ENCODE data around the gene TIE1. TPM values are rescaled to one million over a fixed set of nuclear protein-coding genes. Genes with fewer than 3 reads are reported as not detected.

The TIE1 gene
- total and polyA plus RNA-seq, 9 of the 15 experiments (the other 6 are each of a cell fraction or from before 2014, with no cell fraction given), result 0.07 to 0.49 (median 0.14) TPM; not detected in 4

- TF ChIP-seq TCF3 (CRISPR knock-in tag; IDR thresholded peaks at IDR 0.05), result peak; percentile 45; the same call in 1 of the 2 replicates
- TF ChIP-seq ZC3H8 (IDR thresholded peaks at IDR 0.05), result no peak
- TF ChIP-seq GABPB2 (CRISPR knock-in tag; conservative IDR thresholded peaks at IDR 0.05), result no peak
- TF ChIP-seq NFYB (IDR thresholded peaks at IDR 0.05; ENCODE audit: extremely low read depth, insufficient read length), result peak; percentile 38
- TF ChIP-seq PHTF2 (CRISPR knock-in tag; IDR thresholded peaks at IDR 0.05), result no peak
- TF ChIP-seq ETV5 (CRISPR knock-in tag; IDR thresholded peaks at IDR 0.05; ENCODE audit: low read depth), result peak; percentile 73
- TF ChIP-seq PKNOX1 (IDR thresholded peaks at IDR 0.05), result peak; percentile 34; the same call in 1 of the 2 replicates
- no peak for TF ChIP-seq THRA (IDR thresholded peaks at IDR 0.05)
- TF ChIP-seq, protein P1, sequence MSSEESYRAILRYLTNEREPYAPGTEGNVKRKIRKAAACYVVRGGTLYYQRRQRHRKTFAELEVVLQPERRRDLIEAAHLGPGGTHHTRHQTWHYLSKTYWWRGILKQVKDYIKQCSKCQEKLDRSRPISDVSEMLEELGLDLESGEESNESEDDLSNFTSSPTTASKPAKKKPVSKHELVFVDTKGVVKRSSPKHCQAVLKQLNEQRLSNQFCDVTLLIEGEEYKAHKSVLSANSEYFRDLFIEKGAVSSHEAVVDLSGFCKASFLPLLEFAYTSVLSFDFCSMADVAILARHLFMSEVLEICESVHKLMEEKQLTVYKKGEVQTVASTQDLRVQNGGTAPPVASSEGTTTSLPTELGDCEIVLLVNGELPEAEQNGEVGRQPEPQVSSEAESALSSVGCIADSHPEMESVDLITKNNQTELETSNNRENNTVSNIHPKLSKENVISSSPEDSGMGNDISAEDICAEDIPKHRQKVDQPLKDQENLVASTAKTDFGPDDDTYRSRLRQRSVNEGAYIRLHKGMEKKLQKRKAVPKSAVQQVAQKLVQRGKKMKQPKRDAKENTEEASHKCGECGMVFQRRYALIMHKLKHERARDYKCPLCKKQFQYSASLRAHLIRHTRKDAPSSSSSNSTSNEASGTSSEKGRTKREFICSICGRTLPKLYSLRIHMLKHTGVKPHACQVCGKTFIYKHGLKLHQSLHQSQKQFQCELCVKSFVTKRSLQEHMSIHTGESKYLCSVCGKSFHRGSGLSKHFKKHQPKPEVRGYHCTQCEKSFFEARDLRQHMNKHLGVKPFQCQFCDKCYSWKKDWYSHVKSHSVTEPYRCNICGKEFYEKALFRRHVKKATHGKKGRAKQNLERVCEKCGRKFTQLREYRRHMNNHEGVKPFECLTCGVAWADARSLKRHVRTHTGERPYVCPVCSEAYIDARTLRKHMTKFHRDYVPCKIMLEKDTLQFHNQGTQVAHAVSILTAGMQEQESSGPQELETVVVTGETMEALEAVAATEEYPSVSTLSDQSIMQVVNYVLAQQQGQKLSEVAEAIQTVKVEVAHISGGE (CRISPR knock-in tag; IDR thresholded peaks at IDR 0.05), result no peak; a peak in 1 of 6 replicates
- TF ChIP-seq RBM14 (IDR thresholded peaks at IDR 0.05; ENCODE audit: borderline replicate concordance, insufficient read depth, low read depth, low read length), result no peak
- TF ChIP-seq HIVEP1 (CRISPR knock-in tag; IDR thresholded peaks at IDR 0.05), result peak; percentile 74; the same call in 1 of the 2 replicates
- TF ChIP-seq ZNF347 (CRISPR knock-in tag; IDR thresholded peaks at IDR 0.05; ENCODE audit: low read depth), result no peak
- TF ChIP-seq RAD21 (CRISPR knock-in tag; conservative IDR thresholded peaks at IDR 0.05 in 1 of 2, IDR thresholded peaks at IDR 0.05 in 1 of 2), result peak; percentile 51 to 64
- TF ChIP-seq JUNB (CRISPR knock-in tag; conservative IDR thresholded peaks at IDR 0.05), result no peak
- TF ChIP-seq, protein P2, sequence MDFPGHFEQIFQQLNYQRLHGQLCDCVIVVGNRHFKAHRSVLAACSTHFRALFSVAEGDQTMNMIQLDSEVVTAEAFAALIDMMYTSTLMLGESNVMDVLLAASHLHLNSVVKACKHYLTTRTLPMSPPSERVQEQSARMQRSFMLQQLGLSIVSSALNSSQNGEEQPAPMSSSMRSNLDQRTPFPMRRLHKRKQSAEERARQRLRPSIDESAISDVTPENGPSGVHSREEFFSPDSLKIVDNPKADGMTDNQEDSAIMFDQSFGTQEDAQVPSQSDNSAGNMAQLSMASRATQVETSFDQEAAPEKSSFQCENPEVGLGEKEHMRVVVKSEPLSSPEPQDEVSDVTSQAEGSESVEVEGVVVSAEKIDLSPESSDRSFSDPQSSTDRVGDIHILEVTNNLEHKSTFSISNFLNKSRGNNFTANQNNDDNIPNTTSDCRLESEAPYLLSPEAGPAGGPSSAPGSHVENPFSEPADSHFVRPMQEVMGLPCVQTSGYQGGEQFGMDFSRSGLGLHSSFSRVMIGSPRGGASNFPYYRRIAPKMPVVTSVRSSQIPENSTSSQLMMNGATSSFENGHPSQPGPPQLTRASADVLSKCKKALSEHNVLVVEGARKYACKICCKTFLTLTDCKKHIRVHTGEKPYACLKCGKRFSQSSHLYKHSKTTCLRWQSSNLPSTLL (IDR thresholded peaks at IDR 0.05), result no peak
- peak; percentile 90; the same call in 1 of the 2 replicates for TF ChIP-seq ZNF76 (CRISPR knock-in tag; IDR thresholded peaks at IDR 0.05; ENCODE audit: borderline replicate concordance)
- no peak for TF ChIP-seq SMARCA4 (IDR thresholded peaks at IDR 0.05)
- no peak for TF ChIP-seq BRF1 (IDR thresholded peaks at IDR 0.05; ENCODE audit: borderline replicate concordance, extremely low read depth, insufficient read length)
- no peak; the same call in 1 of the 2 replicates for TF ChIP-seq ETV1 (tag; conservative IDR thresholded peaks at IDR 0.05; ENCODE audit: low read depth)
These were observed 67.3 kb downstream of the TIE1 start, which contains the start of gene ELOVL1 (continued) for GRCh38 chr1:43367904-43368645.
